GM12892 (cell line): ENCODE results near the gene SPR. TPM values are rescaled to one million over a fixed set of nuclear protein-coding genes. Genes with fewer than 3 reads are reported as not detected.

ENCODE experiments used
- DNase-seq: peaks from one replicate; pipeline ENCODE4 v3.0.0; 2011; ENCODE audit not compliant: insufficient read length
- FAIRE-seq: peaks from 2 replicates; lab custom pipeline; 2011; peaks lifted over from hg19 to GRCh38; lab: Jason Lieb, UNC
- POLR2A ChIP-seq: IDR thresholded peaks from 2 replicates; pipeline ENCODE4 v1.6.1; 2011; ENCODE audit warnings: low read depth, low read length, control low read depth
- POLR2AphosphoS5 ChIP-seq: IDR thresholded peaks from 2 replicates; pipeline ENCODE4 v1.6.1; 2011; ENCODE audit warnings: low read depth, low read length, control low read depth
- TAF1 ChIP-seq: IDR thresholded peaks from 2 replicates; pipeline ENCODE4 v1.6.1; 2011; ENCODE audit warnings: low read depth, mild to moderate bottlenecking, control low read depth, low read length, borderline replicate concordance
- polyA plus RNA-seq: library from polyadenylated mRNA; unstranded; fragments of >200 nt; gene quantifications from one replicate; pipeline ENCODE4 v1.2.1, GENCODE V29; 2012; ENCODE audit warnings: missing spikeins, inconsistent platforms; ENCODE audit not compliant: missing spikeins

SPR gene
- 2.8 TPM for polyA plus RNA-seq

GRCh38 chr2:72887032-72887739 is at the start of gene SPR:
Gene SPR (plus strand): TSS chr2:72887408. CDS start chr2:72887433, 25 bp downstream.
- DNase-seq (peak; percentile 65), FAIRE-seq (peak; percentile 96)
- no peak for TF ChIP-seq POLR2AphosphoS5
- TF ChIP-seq POLR2A, result no peak
- TF ChIP-seq TAF1, result no peak

GRCh38 chr2:72840066-72840465 is 47.1 kb upstream of the SPR start:
- FAIRE-seq (no peak), DNase-seq (no peak)
- TF ChIP-seq TAF1, result no peak
- TF ChIP-seq POLR2AphosphoS5, result no peak
- no peak for TF ChIP-seq POLR2A

- TF ChIP-seq POLR2AphosphoS5 (no peak), POLR2A (no peak), TAF1 (no peak)
- no peak for FAIRE-seq
- no peak for DNase-seq
These were observed 45.6 kb upstream of the SPR start for GRCh38 chr2:72841462-72842125.

- TF ChIP-seq POLR2AphosphoS5 (no peak), TAF1 (no peak), POLR2A (no peak)
- DNase-seq (no peak), FAIRE-seq (no peak)
These were observed 43.9 kb upstream of the SPR start for GRCh38 chr2:72843301-72843700.

- FAIRE-seq, result peak; percentile 33
- TF ChIP-seq POLR2AphosphoS5 (no peak), POLR2A (no peak)
- no peak for DNase-seq
These were observed 40.8 kb upstream of the SPR start for GRCh38 chr2:72846171-72847095.

- FAIRE-seq (no peak), DNase-seq (no peak)
- TF ChIP-seq POLR2AphosphoS5 (no peak), POLR2A (no peak), TAF1 (no peak)
These were observed 39.5 kb upstream of the SPR start for GRCh38 chr2:72847534-72848315.

GRCh38 chr2:72848436-72849137 is 38.6 kb upstream of the SPR start:
- no peak for FAIRE-seq
- TF ChIP-seq POLR2AphosphoS5 (no peak), TAF1 (no peak), POLR2A (no peak)
- DNase-seq, result no peak

GRCh38 chr2:72849138-72849462 is 38.1 kb upstream of the SPR start:
- DNase-seq (no peak), FAIRE-seq (no peak)
- no peak for TF ChIP-seq POLR2A
- no peak for TF ChIP-seq TAF1
- no peak for TF ChIP-seq POLR2AphosphoS5

GRCh38 chr2:72851333-72851732 is 35.9 kb upstream of the SPR start:
- FAIRE-seq (no peak), DNase-seq (no peak)
- TF ChIP-seq POLR2A (no peak), TAF1 (no peak), POLR2AphosphoS5 (no peak)

GRCh38 chr2:72859831-72860262 is 27.4 kb upstream of the SPR start:
- DNase-seq (no peak), FAIRE-seq (peak; percentile 85)
- TF ChIP-seq TAF1 (no peak), POLR2A (no peak), POLR2AphosphoS5 (no peak)
